Chondrocyte (in vitro differentiated cells): ENCODE results near the gene WNT1. TPM values are rescaled to one million over a fixed set of nuclear protein-coding genes. Genes with fewer than 3 reads are reported as not detected.

Experiments
- DNase-seq: peaks from one replicate; pipeline ENCODE4 v3.0.0; 2021; ENCODE audit warnings: mixed read lengths, low spot score
- H3K27ac Mint-ChIP-seq: one replicate; pipeline ENCODE4 v1.8.0; 2021; ENCODE audit warnings: mild to moderate bottlenecking, moderate library complexity, mixed read lengths; ENCODE audit not compliant: unreplicated experiment
- H3K27me3 Mint-ChIP-seq: 2 replicates; pipeline ENCODE4 v1.8.0; 2021; ENCODE audit warnings: low read depth, mixed read lengths
- H3K36me3 Mint-ChIP-seq: 2 replicates; pipeline ENCODE4 v1.8.0; 2021; ENCODE audit warnings: low read depth, mixed read lengths
- H3K4me1 Mint-ChIP-seq: 2 replicates; pipeline ENCODE4 v1.8.0; 2021; ENCODE audit warnings: low read depth, mild to moderate bottlenecking, mixed read lengths
- H3K4me3 Mint-ChIP-seq: one replicate; pipeline ENCODE4 v1.8.0; 2021; ENCODE audit warnings: mild to moderate bottlenecking, moderate library complexity, mixed read lengths; ENCODE audit not compliant: unreplicated experiment
- H3K9me3 Mint-ChIP-seq: 2 replicates; pipeline ENCODE4 v1.8.0; 2021; ENCODE audit warnings: low read depth, mixed read lengths
- CTCF ChIP-seq: fragments of 200-600 bp; sonication (generic); IDR thresholded peaks from 2 replicates; pipeline ENCODE4 v1.5.0; 2021; ENCODE audit warnings: antibody characterized with exemption, mild to moderate bottlenecking, moderate library complexity
- total RNA-seq: library from RNA; stranded (reverse); gene quantifications from 3 replicates; pipeline ENCODE4 v1.2.1, GENCODE V29; 2021

Gene WNT1
- total RNA-seq, 1 donor from 2014 or later = not detected

- Mint-ChIP-seq H3K4me3 (no peak overlapping the region), H3K27ac (no peak overlapping the region), H3K4me1 (peaks cover 14% of the 10 kb centered on the region), H3K27me3 (peaks cover 15% of the 10 kb centered on the region), H3K9me3 (no peaks in the 10 kb centered on the region), H3K36me3 (no peaks in the 10 kb centered on the region)
- TF ChIP-seq CTCF = no peak
- DNase-seq = no peak
Measured at GRCh38 chr12:48966177-48966895, 11.8 kb upstream of the WNT1 start.

GRCh38 chr12:48967991-48968390 is 10.1 kb upstream of the WNT1 start:
- no peak for DNase-seq
- no peak overlapping the region for H3K4me3 Mint-ChIP-seq
- H3K27me3 Mint-ChIP-seq = peaks cover 29% of the 10 kb centered on the region
- peaks cover 19% of the 10 kb centered on the region for H3K4me1 Mint-ChIP-seq
- no peak for TF ChIP-seq CTCF
- no peaks in the 10 kb centered on the region for H3K36me3 Mint-ChIP-seq
- H3K27ac Mint-ChIP-seq = no peak overlapping the region
- no peaks in the 10 kb centered on the region for H3K9me3 Mint-ChIP-seq

- Mint-ChIP-seq H3K4me1 (peaks cover 19% of the 10 kb centered on the region), H3K36me3 (no peaks in the 10 kb centered on the region), H3K27me3 (peaks cover 32% of the 10 kb centered on the region), H3K4me3 (no peak overlapping the region), H3K9me3 (no peaks in the 10 kb centered on the region), H3K27ac (no peak overlapping the region)
- no peak for TF ChIP-seq CTCF
- no peak for DNase-seq
Measured at GRCh38 chr12:48968467-48968866, 9.7 kb upstream of the WNT1 start.

- no peak overlapping the region for H3K4me3 Mint-ChIP-seq
- DNase-seq = no peak
- H3K27ac Mint-ChIP-seq = no peak overlapping the region
- H3K36me3 Mint-ChIP-seq = no peaks in the 10 kb centered on the region
- H3K9me3 Mint-ChIP-seq = no peaks in the 10 kb centered on the region
- H3K4me1 Mint-ChIP-seq = peaks cover 19% of the 10 kb centered on the region
- peaks cover 37% of the 10 kb centered on the region for H3K27me3 Mint-ChIP-seq
- TF ChIP-seq CTCF = no peak
Measured at GRCh38 chr12:48969160-48969771, 8.9 kb upstream of the WNT1 start.

- H3K36me3 Mint-ChIP-seq = no peaks in the 10 kb centered on the region
- peak overlapping the region; percentile 25 for H3K4me3 Mint-ChIP-seq
- H3K27ac Mint-ChIP-seq = no peak overlapping the region
- H3K9me3 Mint-ChIP-seq = no peaks in the 10 kb centered on the region
- H3K27me3 Mint-ChIP-seq = peaks cover 43% of the 10 kb centered on the region
- peaks cover 19% of the 10 kb centered on the region for H3K4me1 Mint-ChIP-seq
- TF ChIP-seq CTCF = peak; percentile 52
- DNase-seq = no peak
Measured at GRCh38 chr12:48969833-48970701, 8.1 kb upstream of the WNT1 start.
